Measurements from ENCODE around the gene PRDX1. TPM values are rescaled to one million over a fixed set of nuclear protein-coding genes. Genes with fewer than 3 reads are reported as not detected.

PRDX1 gene
- total RNA-seq, 4 donors from 2014 or later = 160 to 225 (median 203) TPM

- 77 to 86% methylated on average over 6 of the region's 6 CpGs for WGBS, 2 donors
- TF ChIP-seq, protein P1, sequence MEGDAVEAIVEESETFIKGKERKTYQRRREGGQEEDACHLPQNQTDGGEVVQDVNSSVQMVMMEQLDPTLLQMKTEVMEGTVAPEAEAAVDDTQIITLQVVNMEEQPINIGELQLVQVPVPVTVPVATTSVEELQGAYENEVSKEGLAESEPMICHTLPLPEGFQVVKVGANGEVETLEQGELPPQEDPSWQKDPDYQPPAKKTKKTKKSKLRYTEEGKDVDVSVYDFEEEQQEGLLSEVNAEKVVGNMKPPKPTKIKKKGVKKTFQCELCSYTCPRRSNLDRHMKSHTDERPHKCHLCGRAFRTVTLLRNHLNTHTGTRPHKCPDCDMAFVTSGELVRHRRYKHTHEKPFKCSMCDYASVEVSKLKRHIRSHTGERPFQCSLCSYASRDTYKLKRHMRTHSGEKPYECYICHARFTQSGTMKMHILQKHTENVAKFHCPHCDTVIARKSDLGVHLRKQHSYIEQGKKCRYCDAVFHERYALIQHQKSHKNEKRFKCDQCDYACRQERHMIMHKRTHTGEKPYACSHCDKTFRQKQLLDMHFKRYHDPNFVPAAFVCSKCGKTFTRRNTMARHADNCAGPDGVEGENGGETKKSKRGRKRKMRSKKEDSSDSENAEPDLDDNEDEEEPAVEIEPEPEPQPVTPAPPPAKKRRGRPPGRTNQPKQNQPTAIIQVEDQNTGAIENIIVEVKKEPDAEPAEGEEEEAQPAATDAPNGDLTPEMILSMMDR (IDR thresholded peaks at IDR 0.05) = no peak
- TF ChIP-seq POLR2A (IDR thresholded peaks at IDR 0.05) (no peak), EP300 (IDR thresholded peaks at IDR 0.05) (no peak)
Measured at GRCh38 chr1:45554198-45554597, 32.5 kb upstream of the PRDX1 start.

GRCh38 chr1:45552331-45552730 lies 30.6 kb upstream of the PRDX1 start:
- no peak overlapping the region for H3K4me3 ChIP-seq
- TF ChIP-seq POLR2A (IDR thresholded peaks at IDR 0.05) (no peak), EP300 (IDR thresholded peaks at IDR 0.05) (no peak)
- TF ChIP-seq, protein P1 (IDR thresholded peaks at IDR 0.05) = no peak
- 88 to 93% methylated on average over 1 of the region's 1 CpG for WGBS, 2 donors
- no peaks in the 10 kb centered on the region for H3K27me3 ChIP-seq
- peaks cover 0 to 22% (median 0%) of the 10 kb centered on the region in 3 donors for H3K36me3 ChIP-seq
- H3K27ac ChIP-seq = peak overlapping the region in 1 of 4 donors; percentile 98
- H3K4me1 ChIP-seq = peaks cover 0 to 20% (median 10%) of the 10 kb centered on the region in 4 donors
- DNase-seq (ENCODE audit: low spot score in 2 of 2) = no peak
- H3K9me3 ChIP-seq = no peaks in the 10 kb centered on the region

More at GRCh38 chr1:45554198-45554597, 32.5 kb upstream of the PRDX1 start:
- Histone ChIP-seq H3K4me1 (peaks cover 0 to 23% (median 10%) of the 10 kb centered on the region in 4 donors), H3K36me3 (peaks cover 0 to 22% (median 0%) of the 10 kb centered on the region in 3 donors), H3K27ac (no peak overlapping the region), H3K27me3 (no peaks in the 10 kb centered on the region), H3K4me3 (no peak overlapping the region), H3K9me3 (no peaks in the 10 kb centered on the region)
- DNase-seq (ENCODE audit: low spot score in 2 of 2) = no peak

- H3K4me3 ChIP-seq = peak overlapping the region; percentile 49 to 85 (median 60)
- DNase-seq (ENCODE audit: low spot score in 2 of 2) = no peak
- no peaks in the 10 kb centered on the region for H3K27me3 ChIP-seq
- H3K4me1 ChIP-seq = peaks cover 0 to 15% (median 9%) of the 10 kb centered on the region in 4 donors
- TF ChIP-seq, protein P1 (IDR thresholded peaks at IDR 0.05) = no peak
- TF ChIP-seq EP300 (IDR thresholded peaks at IDR 0.05) (no peak), POLR2A (IDR thresholded peaks at IDR 0.05) (no peak)
- peaks cover 0 to 22% (median 0%) of the 10 kb centered on the region in 3 donors for H3K36me3 ChIP-seq
- WGBS, 2 donors = 16 to 21% methylated on average over 3 of the region's 3 CpGs
- no peaks in the 10 kb centered on the region for H3K9me3 ChIP-seq
- peak overlapping the region in 3 of 4 donors; percentile 85 to 98 (median 94) for H3K27ac ChIP-seq
Measured at GRCh38 chr1:45551684-45552083, 30.0 kb upstream of the PRDX1 start.

DNA sequence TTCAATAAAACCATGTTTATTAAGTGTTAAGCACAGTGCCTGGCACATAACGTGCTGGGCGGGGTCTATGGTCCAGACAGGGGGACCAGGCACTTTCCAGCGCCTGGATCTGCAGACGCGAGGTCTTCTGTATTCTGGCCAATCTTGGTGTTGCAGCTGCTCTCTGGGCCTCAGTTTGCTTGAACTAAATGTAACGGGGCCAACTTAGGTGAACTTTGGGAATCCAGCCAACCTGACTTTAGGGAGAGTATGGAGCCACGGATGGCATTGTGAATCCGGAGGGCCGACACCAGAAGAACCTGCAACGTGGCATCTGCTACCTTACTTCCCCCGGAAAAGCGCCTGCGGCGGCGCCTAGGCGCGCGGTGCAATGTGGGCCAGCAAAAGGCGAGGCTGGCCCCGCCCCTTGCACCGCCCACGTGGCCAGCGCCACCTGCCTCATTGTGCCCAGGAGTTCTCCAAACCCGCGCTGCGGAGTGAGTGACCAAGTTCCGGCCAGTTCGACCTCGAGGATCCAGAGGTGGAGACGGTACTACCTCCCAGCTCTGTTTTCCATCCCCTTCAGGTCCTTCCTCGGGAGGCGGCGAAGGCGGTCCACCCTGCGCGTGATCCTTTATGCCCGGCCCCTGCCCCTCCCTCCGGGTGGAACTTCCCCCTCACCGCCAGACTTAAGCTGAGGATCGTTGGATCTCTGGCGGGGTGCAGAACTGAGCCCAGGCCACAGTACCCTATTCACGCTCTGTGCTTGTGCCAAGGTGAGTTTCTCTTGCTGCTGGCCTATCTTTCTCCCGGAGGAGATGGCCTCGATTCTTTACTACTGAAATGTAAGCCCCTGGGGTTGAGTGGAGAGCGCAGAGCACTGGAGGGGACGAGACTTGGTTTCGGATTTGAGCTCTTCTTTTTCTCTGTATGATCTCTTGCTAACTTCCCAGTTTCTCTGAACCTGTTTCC lies 29.0 kb upstream of the PRDX1 start, which contains the start of gene AKR1A1:
AKR1A1 (plus strand) TSS at position 426 of the 951 bp plus-strand sequence. CDS start 10,969 bp downstream, outside the sequence.
- peak; percentile 74 to 80 for DNase-seq (ENCODE audit: low spot score in 2 of 2)
- H3K9me3 ChIP-seq = no peaks in the 10 kb centered on the region
- peak within 1 kb of the TSS; percentile 71 to 98 (median 90) for H3K27ac ChIP-seq
- peaks cover 0 to 15% (median 9%) of the 10 kb centered on the region in 4 donors for H3K4me1 ChIP-seq
- TF ChIP-seq, protein P1 (IDR thresholded peaks at IDR 0.05) = peak in 2 of 5 experiments; percentile 43 to 54
- peak; percentile 70 to 92 for TF ChIP-seq EP300 (IDR thresholded peaks at IDR 0.05)
- peak in 1 of 2 donors; percentile 62 for TF ChIP-seq POLR2A (IDR thresholded peaks at IDR 0.05)
- H3K36me3 ChIP-seq = peaks cover 0 to 14% (median 0%) of the 10 kb centered on the region in 3 donors
- 1 to 2% methylated on average over 44 to 47 of the region's 47 CpGs for WGBS, 2 donors
- peak within 1 kb of the TSS; percentile 49 to 85 (median 60) for H3K4me3 ChIP-seq
- no peaks in the 10 kb centered on the region for H3K27me3 ChIP-seq

All from tibial nerve (tissue), 4 donors.